HG03520 (cell line): ENCODE measurements around the gene MAGI1.

Experiments used
- ATAC-seq: cut with Tn5 transposase; IDR thresholded peaks from one replicate; pipeline ENCODE4 v1.9.1; 2021; ENCODE audit warnings: mild to moderate bottlenecking, moderate library complexity; ENCODE audit not compliant: unreplicated experiment

The MAGI1 gene

GRCh38 chr3:65605876-65606432 is 432.8 kb downstream of the MAGI1 start:
- ATAC-seq = no peak

GRCh38 chr3:65604863-65605526 is 433.7 kb downstream of the MAGI1 start:
- ATAC-seq = no peak

GRCh38 chr3:65603631-65604030 is 435.1 kb downstream of the MAGI1 start:
- ATAC-seq = no peak

- no peak for ATAC-seq
These were observed 437.8 kb downstream of the MAGI1 start for GRCh38 chr3:65600888-65601287.

- ATAC-seq = no peak
These were observed 440.7 kb downstream of the MAGI1 start for GRCh38 chr3:65597952-65598413.

- no peak for ATAC-seq
These were observed 441.3 kb downstream of the MAGI1 start for GRCh38 chr3:65597226-65597951.

- no peak for ATAC-seq
These were observed 442.0 kb downstream of the MAGI1 start for GRCh38 chr3:65596571-65597225.

GRCh38 chr3:65596029-65596300 is 442.8 kb downstream of the MAGI1 start:
- no peak for ATAC-seq

GRCh38 chr3:65595222-65596028 is 443.3 kb downstream of the MAGI1 start:
- no peak for ATAC-seq

- ATAC-seq = no peak
These were observed 444.7 kb downstream of the MAGI1 start for GRCh38 chr3:65593780-65594752.

- ATAC-seq = no peak
These were observed 447.4 kb downstream of the MAGI1 start for GRCh38 chr3:65591313-65591712.

- no peak for ATAC-seq
These were observed 449.8 kb downstream of the MAGI1 start for GRCh38 chr3:65588884-65589283.

GRCh38 chr3:65587650-65588439 is 450.9 kb downstream of the MAGI1 start:
- no peak for ATAC-seq

- ATAC-seq = no peak
These were observed 453.8 kb downstream of the MAGI1 start for GRCh38 chr3:65584913-65585312.

- ATAC-seq = no peak
These were observed 454.7 kb downstream of the MAGI1 start for GRCh38 chr3:65584002-65584401.

GRCh38 chr3:65583188-65583587 is 455.5 kb downstream of the MAGI1 start:
- ATAC-seq = no peak

- no peak for ATAC-seq
These were observed 456.6 kb downstream of the MAGI1 start for GRCh38 chr3:65582012-65582717.

- no peak for ATAC-seq
These were observed 457.4 kb downstream of the MAGI1 start for GRCh38 chr3:65581313-65581712.
